HG03039 (cell line): ENCODE measurements around the gene PRR19.

Experiments
- ATAC-seq: cut with Tn5 transposase; IDR thresholded peaks from one replicate; pipeline ENCODE4 v1.9.1; 2021; ENCODE audit warnings: mild to moderate bottlenecking, moderate library complexity; ENCODE audit not compliant: unreplicated experiment

The PRR19 gene

DNA sequence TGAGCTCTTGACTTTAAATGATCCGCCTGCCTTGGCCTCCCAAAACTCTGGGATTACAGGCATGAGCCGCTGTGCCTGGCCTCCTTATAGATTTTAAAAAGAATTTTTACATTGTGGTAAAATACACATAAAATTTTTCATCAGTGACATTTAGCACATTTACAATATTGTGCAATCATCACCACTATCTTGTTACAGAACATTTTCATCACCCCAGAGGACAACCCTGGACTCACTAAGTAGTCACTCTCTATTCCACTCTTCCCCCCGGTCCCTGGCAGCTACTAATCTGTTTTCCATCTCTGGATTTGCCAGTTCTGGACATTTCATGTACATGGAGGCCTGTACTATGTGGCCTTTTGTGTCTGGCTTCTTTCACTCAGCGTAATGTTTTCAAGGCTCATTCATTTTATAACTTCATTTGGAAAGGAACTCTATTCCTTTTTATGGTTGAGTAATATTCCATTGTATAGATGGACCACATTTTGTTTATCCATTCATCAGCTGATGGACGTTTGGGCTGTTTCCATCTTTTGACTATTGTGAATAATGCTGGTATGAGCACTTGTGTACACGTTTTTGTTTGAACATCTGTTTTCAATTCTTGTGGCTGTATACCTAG is 43.4 kb downstream of the PRR19 start:
- no peak for ATAC-seq

DNA sequence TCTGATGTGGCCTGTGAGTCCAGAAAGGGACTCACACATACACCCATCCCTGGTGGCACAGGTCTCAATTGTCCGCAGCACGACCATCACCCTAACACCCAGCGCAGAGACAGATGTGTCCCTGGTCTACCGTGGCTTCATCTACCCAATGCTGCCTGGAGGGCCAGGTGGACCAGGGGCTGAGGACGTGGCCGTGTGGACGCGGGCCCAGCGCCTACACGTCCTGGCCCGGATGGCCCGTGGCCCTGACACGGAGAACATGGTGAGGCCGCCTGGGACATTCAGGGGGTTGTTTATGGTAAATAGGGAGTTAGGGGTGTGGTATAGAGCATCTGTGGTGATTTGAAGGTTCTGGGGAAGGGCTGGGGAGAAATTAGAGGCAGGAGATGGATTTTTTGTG is 46.3 kb downstream of the PRR19 start:
- ATAC-seq, result no peak

- ATAC-seq, result no peak
These were observed 47.6 kb downstream of the PRR19 start for GRCh38 chr19:42349378-42350107.

- no peak for ATAC-seq
These were observed 48.5 kb downstream of the PRR19 start for GRCh38 chr19:42350417-42350816.

- no peak for ATAC-seq
These were observed 49.3 kb downstream of the PRR19 start for GRCh38 chr19:42351079-42351735.

DNA sequence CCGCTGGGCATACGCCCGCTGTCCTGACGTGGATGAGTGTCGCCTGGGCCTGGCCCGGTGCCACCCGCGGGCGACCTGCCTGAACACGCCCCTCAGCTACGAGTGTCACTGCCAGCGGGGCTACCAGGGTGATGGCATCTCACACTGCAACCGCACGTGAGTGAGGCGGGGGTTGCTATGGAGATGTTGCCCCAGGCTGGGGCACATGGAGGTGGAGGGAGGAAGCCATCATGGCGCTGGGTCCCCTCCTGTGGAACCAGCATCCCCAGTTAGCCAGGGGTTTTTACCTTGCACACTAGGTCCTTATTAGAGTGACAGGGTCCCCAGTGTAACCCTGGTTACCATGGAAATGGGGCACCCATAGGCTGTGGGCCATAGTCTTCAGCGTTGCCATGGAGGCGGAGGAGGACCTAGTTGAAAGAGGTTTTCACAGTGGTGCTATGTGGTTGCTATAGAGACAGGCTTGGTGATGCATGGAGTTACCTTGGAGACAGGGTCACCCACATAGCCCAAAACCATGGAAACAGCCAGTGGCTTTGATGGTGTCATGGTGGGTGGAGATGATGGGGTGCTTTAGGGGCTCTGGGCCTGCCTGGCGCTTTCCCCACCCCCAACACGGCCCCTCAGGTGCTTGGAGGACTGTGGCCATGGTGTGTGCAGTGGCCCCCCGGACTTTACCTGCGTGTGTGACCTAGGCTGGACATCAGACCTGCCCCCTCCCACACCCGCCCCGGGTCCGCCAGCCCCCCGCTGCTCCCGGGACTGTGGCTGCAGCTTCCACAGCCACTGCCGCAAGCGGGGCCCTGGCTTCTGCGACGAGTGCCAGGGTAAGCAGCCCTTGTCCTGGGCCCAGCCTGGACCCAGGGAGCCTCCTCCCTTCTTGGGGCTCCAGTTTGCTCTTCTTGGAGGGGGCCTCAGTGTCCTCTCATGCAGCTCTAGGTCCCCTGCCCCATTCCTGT is 50.6 kb downstream of the PRR19 start:
- ATAC-seq, result no peak

DNA sequence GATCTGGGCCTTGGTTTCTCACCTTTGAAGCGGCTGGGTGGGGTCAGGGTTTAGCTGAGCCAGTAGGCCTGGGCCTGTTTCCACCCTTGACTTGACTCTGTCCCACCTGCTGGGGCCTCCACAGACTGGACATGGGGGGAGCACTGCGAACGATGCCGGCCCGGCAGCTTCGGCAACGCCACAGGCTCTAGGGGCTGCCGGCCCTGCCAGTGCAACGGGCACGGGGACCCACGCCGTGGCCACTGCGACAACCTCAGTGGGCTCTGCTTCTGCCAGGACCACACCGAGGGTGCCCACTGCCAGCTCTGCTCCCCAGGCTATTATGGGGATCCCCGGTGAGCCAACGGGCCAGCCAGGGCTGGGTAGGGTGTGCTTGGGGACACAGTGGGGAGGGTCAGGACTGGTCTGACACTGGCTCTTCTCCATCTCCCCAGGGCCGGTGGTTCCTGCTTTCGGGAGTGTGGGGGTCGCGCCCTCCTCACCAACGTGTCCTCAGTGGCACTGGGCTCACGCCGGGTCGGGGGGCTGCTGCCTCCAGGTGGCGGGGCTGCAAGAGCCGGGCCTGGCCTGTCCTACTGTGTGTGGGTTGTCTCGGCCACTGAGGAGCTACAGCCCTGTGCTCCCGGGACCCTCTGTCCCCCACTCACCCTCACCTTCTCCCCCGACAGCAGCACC is 51.5 kb downstream of the PRR19 start:
- ATAC-seq, result no peak

DNA sequence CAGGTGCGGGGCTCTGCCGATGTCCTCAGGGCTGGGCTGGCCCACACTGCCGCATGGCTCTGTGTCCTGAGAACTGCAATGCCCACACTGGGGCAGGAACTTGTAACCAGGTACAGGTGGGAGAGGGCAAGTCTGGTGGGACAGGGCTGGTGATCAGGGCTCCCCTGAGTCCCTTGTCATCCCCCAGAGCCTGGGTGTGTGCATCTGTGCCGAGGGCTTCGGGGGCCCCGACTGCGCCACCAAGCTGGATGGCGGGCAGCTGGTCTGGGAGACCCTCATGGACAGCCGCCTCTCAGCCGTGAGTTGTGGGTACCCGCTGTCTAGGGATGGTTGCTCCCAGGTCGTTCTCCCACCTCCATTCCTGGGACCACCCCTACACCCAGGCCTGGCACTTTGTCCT is 54.0 kb downstream of the PRR19 start:
- ATAC-seq, result no peak

DNA sequence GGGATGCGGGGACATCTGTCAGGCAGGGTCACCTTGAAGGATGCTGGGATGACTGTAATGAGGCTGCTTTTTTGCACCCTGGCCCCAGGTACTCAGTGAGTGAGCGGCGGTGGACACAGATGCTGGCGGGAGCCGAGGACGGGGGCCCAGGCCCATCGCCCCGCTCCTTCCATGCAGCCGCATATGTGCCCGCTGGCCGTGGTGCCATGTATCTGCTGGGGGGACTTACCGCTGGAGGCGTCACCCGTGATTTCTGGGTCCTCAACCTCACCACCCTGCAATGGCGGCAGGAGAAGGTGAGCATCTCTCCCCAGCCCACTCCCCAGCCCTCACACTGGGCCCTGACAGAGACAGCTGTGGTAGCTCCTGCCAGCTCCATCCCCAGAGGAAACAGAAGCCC is 54.8 kb downstream of the PRR19 start:
- no peak for ATAC-seq

- ATAC-seq, result no peak
These were observed 55.4 kb downstream of the PRR19 start for GRCh38 chr19:42357290-42357689.
